BJ (cell line): Measurements from ENCODE around the gene MCTP1. TPM values are rescaled to one million over a fixed set of nuclear protein-coding genes. Genes with fewer than 3 reads are reported as not detected.

ENCODE experiments used
- CTCF ChIA-PET: fragments of 350-600 bp; formaldehyde crosslinking; extraction: SDS; loops from one replicate; lab custom pipeline; 2021; ENCODE audit warnings: antibody characterized with exemption, inconsistent platforms; lab: Yijun Ruan, JAX
- POLR2A ChIA-PET: fragments of 300-600 bp; sonication (Branson Sonifier 250); formaldehyde crosslinking; extraction: SDS; loops from one replicate; lab custom pipeline; 2021; ENCODE audit warnings: antibody characterized with exemption; lab: Charles Lee
- DNase-seq: peaks from one replicate; pipeline ENCODE4 v3.0.0-alpha.2; 2011; ENCODE audit warnings: low read depth
- H3K27me3 ChIP-seq: 2 replicates; pipeline ENCODE4 v1.6.0; 2011; ENCODE audit warnings: low read length; ENCODE audit not compliant: control insufficient read depth, insufficient read depth
- H3K36me3 ChIP-seq: 2 replicates; pipeline ENCODE4 v1.5.1; 2011; ENCODE audit warnings: low read length; ENCODE audit not compliant: control insufficient read depth, insufficient read depth
- H3K4me3 ChIP-seq: 2 replicates; pipeline ENCODE4 v1.5.1; 2011; ENCODE audit warnings: low read depth, mild to moderate bottlenecking, control low read depth, low read length
- CTCF ChIP-seq: IDR thresholded peaks from 2 replicates; pipeline ENCODE4 v1.5.1; 2011; ENCODE audit warnings: low read depth, mild to moderate bottlenecking, control low read depth, inconsistent platforms, low read length, moderate library complexity; ENCODE audit not compliant: insufficient read depth
- polyA plus RNA-seq: library from polyadenylated mRNA; depleted of rRNA; stranded (reverse); fragments of >200 nt; gene quantifications from 2 replicates; pipeline ENCODE4 v1.2.3, GENCODE V29; 2011

MCTP1 gene
- polyA plus RNA-seq, 1 experiment, result 0.02 TPM

GRCh38 chr5:95224701-95225459, 60.0 kb downstream of the MCTP1 start:
- no peak for TF ChIP-seq CTCF
- ChIA-PET CTCF (no interaction called here), POLR2A (no interaction called here)
- no peaks in the 10 kb centered on the region for H3K36me3 ChIP-seq
- no peak for DNase-seq
- no peaks in the 10 kb centered on the region for H3K27me3 ChIP-seq
- H3K4me3 ChIP-seq, result no peak overlapping the region

- TF ChIP-seq CTCF, result no peak
- no peak for DNase-seq
- ChIA-PET CTCF (no interaction called here), POLR2A (no interaction called here)
- H3K27me3 ChIP-seq, result no peaks in the 10 kb centered on the region
- no peak overlapping the region for H3K4me3 ChIP-seq
- no peaks in the 10 kb centered on the region for H3K36me3 ChIP-seq
These were observed 61.2 kb downstream of the MCTP1 start for GRCh38 chr5:95223566-95224258.

GRCh38 chr5:95222836-95223235, 62.1 kb downstream of the MCTP1 start:
- no peak for DNase-seq
- no peak overlapping the region for H3K4me3 ChIP-seq
- CTCF ChIA-PET, result no interaction called here

GRCh38 chr5:95221234-95221633, 63.7 kb downstream of the MCTP1 start:
- Histone ChIP-seq H3K4me3 (no peak overlapping the region), H3K36me3 (no peaks in the 10 kb centered on the region), H3K27me3 (no peaks in the 10 kb centered on the region)
- no peak for DNase-seq
- CTCF ChIA-PET, result no interaction called here
- TF ChIP-seq CTCF, result no peak
- POLR2A ChIA-PET, result no interaction called here

More at GRCh38 chr5:95222836-95223235, 62.1 kb downstream of the MCTP1 start:
- no peak for TF ChIP-seq CTCF
- POLR2A ChIA-PET, result no interaction called here
- Histone ChIP-seq H3K27me3 (no peaks in the 10 kb centered on the region), H3K36me3 (no peaks in the 10 kb centered on the region)

- ChIA-PET POLR2A (no interaction called here), CTCF (no interaction called here)
- H3K27me3 ChIP-seq, result no peaks in the 10 kb centered on the region
- no peak for DNase-seq
- H3K36me3 ChIP-seq, result no peaks in the 10 kb centered on the region
- H3K4me3 ChIP-seq, result no peak overlapping the region
- TF ChIP-seq CTCF, result no peak
These were observed 64.5 kb downstream of the MCTP1 start for GRCh38 chr5:95220381-95220780.
